Astrocyte (in vitro differentiated cells and primary cell): Measurements from ENCODE around the gene LRBA. TPM values are rescaled to one million over a fixed set of nuclear protein-coding genes. Genes with fewer than 3 reads are reported as not detected.

ENCODE experiments used
- DNase-seq: peaks from one replicate; pipeline ENCODE4 v3.0.0-alpha.2; 2010; ENCODE audit warnings: low read depth
- FAIRE-seq: peaks from 2 replicates; lab custom pipeline; 2011; peaks lifted over from hg19 to GRCh38; lab: Jason Lieb, UNC
- H2AFZ ChIP-seq: 2 replicates; pipeline ENCODE4 v1.6.0; 2012; ENCODE audit warnings: low read depth, low read length, inconsistent platforms
- H3K27ac ChIP-seq: 2 replicates; pipeline ENCODE4 v1.5.1; 2011; ENCODE audit warnings: low read depth, low read length, inconsistent platforms
- H3K27me3 ChIP-seq: 2 replicates; pipeline ENCODE4 v1.6.0; 2011; ENCODE audit warnings: low read length, inconsistent platforms; ENCODE audit not compliant: insufficient read depth
- H3K36me3 ChIP-seq: 2 replicates; pipeline ENCODE4 v1.5.1; 2011; ENCODE audit warnings: low read length, inconsistent platforms; ENCODE audit not compliant: insufficient read depth
- H3K4me1 ChIP-seq: 2 replicates; pipeline ENCODE4 v1.5.1; 2011; ENCODE audit warnings: low read length, inconsistent platforms; ENCODE audit not compliant: insufficient read depth
- H3K4me2 ChIP-seq: 2 replicates; pipeline ENCODE4 v1.6.0; 2012; ENCODE audit warnings: low read length, inconsistent platforms
- H3K4me3 ChIP-seq: 2 replicates; pipeline ENCODE4 v1.5.1; 2011; ENCODE audit warnings: low read depth, mild to moderate bottlenecking, low read length, inconsistent platforms; ENCODE audit not compliant: insufficient read depth
- H3K79me2 ChIP-seq: 2 replicates; pipeline ENCODE4 v1.6.0; 2012; ENCODE audit warnings: mild to moderate bottlenecking, low read length, inconsistent platforms; ENCODE audit not compliant: insufficient read depth
- H3K9ac ChIP-seq: 2 replicates; pipeline ENCODE4 v1.6.0; 2012; ENCODE audit warnings: mild to moderate bottlenecking, low read length, inconsistent platforms
- H3K9me3 ChIP-seq: 2 replicates; pipeline ENCODE4 v1.5.1; 2012; ENCODE audit warnings: low read depth, mild to moderate bottlenecking, low read length, inconsistent platforms; ENCODE audit not compliant: insufficient read depth
- H4K20me1 ChIP-seq: 2 replicates; pipeline ENCODE4 v1.6.0; 2012; ENCODE audit warnings: low read length, inconsistent platforms; ENCODE audit not compliant: insufficient read depth
- H3K27ac Mint-ChIP-seq: one replicate; pipeline ENCODE4 v1.8.0; 2021; ENCODE audit warnings: mild to moderate bottlenecking, mixed read lengths; ENCODE audit not compliant: unreplicated experiment
- H3K27me3 Mint-ChIP-seq: one replicate; pipeline ENCODE4 v1.8.0; 2021; ENCODE audit warnings: low read depth, mixed read lengths; ENCODE audit not compliant: unreplicated experiment
- H3K36me3 Mint-ChIP-seq: one replicate; pipeline ENCODE4 v1.8.0; 2021; ENCODE audit warnings: low read depth, mixed read lengths; ENCODE audit not compliant: unreplicated experiment
- H3K4me1 Mint-ChIP-seq: one replicate; pipeline ENCODE4 v1.8.0; 2021; ENCODE audit warnings: low read depth, mixed read lengths; ENCODE audit not compliant: unreplicated experiment
- H3K4me3 Mint-ChIP-seq: one replicate; pipeline ENCODE4 v1.8.0; 2021; ENCODE audit warnings: mild to moderate bottlenecking, moderate library complexity, mixed read lengths; ENCODE audit not compliant: unreplicated experiment
- H3K9me3 Mint-ChIP-seq: one replicate; pipeline ENCODE4 v1.8.0; 2021; ENCODE audit warnings: mild to moderate bottlenecking, mixed read lengths; ENCODE audit not compliant: unreplicated experiment
- CTCF ChIP-seq: IDR thresholded peaks from 2 replicates; pipeline ENCODE4 v1.5.1; 2011; ENCODE audit warnings: low read depth, mild to moderate bottlenecking, inconsistent platforms, low read length, moderate library complexity; ENCODE audit not compliant: insufficient read depth
- EZH2 ChIP-seq: IDR thresholded peaks from 2 replicates; pipeline ENCODE4 v1.6.1; 2012; ENCODE audit warnings: mild to moderate bottlenecking, low read length, inconsistent platforms; ENCODE audit not compliant: insufficient read depth
- total RNA-seq: library from RNA; stranded (reverse); gene quantifications from 2 replicates; pipeline ENCODE4 v1.2.1, GENCODE V29; 2021

The LRBA gene
- total RNA-seq, 1 donor from 2014 or later: 25.3 TPM

GRCh38 chr4:150769845-150770244 lies 245.2 kb downstream of the LRBA start:
- Mint-ChIP-seq H3K4me1 (peaks cover 14% of the 10 kb centered on the region), H3K27me3 (no peaks in the 10 kb centered on the region), H3K36me3 (no peaks in the 10 kb centered on the region), H3K27ac (peak overlapping the region; percentile 24), H3K9me3 (no peaks in the 10 kb centered on the region), H3K4me3 (no peak overlapping the region)
- peak; percentile 6 for DNase-seq
- Histone ChIP-seq H3K36me3 (no peaks in the 10 kb centered on the region), H4K20me1 (no peaks in the 10 kb centered on the region), H3K27me3 (no peaks in the 10 kb centered on the region), H3K4me1 (no peaks in the 10 kb centered on the region), H3K27ac (no peak overlapping the region), H3K79me2 (no peaks in the 10 kb centered on the region), H3K9ac (no peak overlapping the region), H3K4me2 (peak overlapping the region; percentile 3), H3K4me3 (no peak overlapping the region), H3K9me3 (no peaks in the 10 kb centered on the region), H2AFZ (no peak overlapping the region)
- FAIRE-seq: no peak
- no peak for TF ChIP-seq EZH2
- no peak for TF ChIP-seq CTCF

- no peak overlapping the region for H3K4me3 Mint-ChIP-seq
- no peaks in the 10 kb centered on the region for H3K9me3 Mint-ChIP-seq
These were observed 245.8 kb downstream of the LRBA start for GRCh38 chr4:150769248-150769647.

More at GRCh38 chr4:150769248-150769647, 245.8 kb downstream of the LRBA start:
- H3K4me3 ChIP-seq: no peak overlapping the region
- no peaks in the 10 kb centered on the region for H3K9me3 ChIP-seq
- H3K9ac ChIP-seq: no peak overlapping the region
- peak; percentile 79 for DNase-seq
- H3K79me2 ChIP-seq: no peaks in the 10 kb centered on the region
- H3K27ac Mint-ChIP-seq: no peak overlapping the region
- FAIRE-seq: peak; percentile 68
- H4K20me1 ChIP-seq: no peaks in the 10 kb centered on the region
- H3K4me1 ChIP-seq: no peaks in the 10 kb centered on the region
- no peaks in the 10 kb centered on the region for H3K36me3 Mint-ChIP-seq
- TF ChIP-seq CTCF (no peak), EZH2 (no peak)
- no peaks in the 10 kb centered on the region for H3K27me3 ChIP-seq
- peaks cover 14% of the 10 kb centered on the region for H3K4me1 Mint-ChIP-seq
- peak overlapping the region; percentile 3 for H3K4me2 ChIP-seq
- no peaks in the 10 kb centered on the region for H3K27me3 Mint-ChIP-seq
- no peak overlapping the region for H3K27ac ChIP-seq
- no peaks in the 10 kb centered on the region for H3K36me3 ChIP-seq
- no peak overlapping the region for H2AFZ ChIP-seq
